Epidermal melanocyte (primary cell): ENCODE data around the gene CELA3A.
"Not testable (repeated sequence)": the region's sequence is repeated elsewhere in the genome, so short reads cannot be mapped to it uniquely, and the experiment has no call there.

Experiments
- DNase-seq: peaks from one replicate; pipeline ENCODE4 v3.0.0; 2011; ENCODE audit warnings: low spot score; ENCODE audit not compliant: insufficient read length

The CELA3A gene

GRCh38 chr1:21981253-21981652, 20.2 kb upstream of the CELA3A start:
- not testable (repeated sequence) for DNase-seq

- DNase-seq = not testable (repeated sequence)
Measured at GRCh38 chr1:21982122-21982521, 19.3 kb upstream of the CELA3A start.

GRCh38 chr1:21983539-21983938, 17.9 kb upstream of the CELA3A start:
- not testable (repeated sequence) for DNase-seq

- not testable (repeated sequence) for DNase-seq
Measured at GRCh38 chr1:21985893-21986292, 15.6 kb upstream of the CELA3A start.

GRCh38 chr1:21986386-21986785, 15.1 kb upstream of the CELA3A start:
- not testable (repeated sequence) for DNase-seq

GRCh38 chr1:21989672-21990393, 11.6 kb upstream of the CELA3A start:
- not testable (repeated sequence) for DNase-seq

GRCh38 chr1:21992186-21992585, 9.3 kb upstream of the CELA3A start:
- not testable (repeated sequence) for DNase-seq

GRCh38 chr1:21994716-21995115, 6.7 kb upstream of the CELA3A start:
- not testable (repeated sequence) for DNase-seq

GRCh38 chr1:21996663-21996970, 4.8 kb upstream of the CELA3A start:
- DNase-seq = not testable (repeated sequence)

GRCh38 chr1:21997891-21998623, 3.4 kb upstream of the CELA3A start:
- DNase-seq = not testable (repeated sequence)

GRCh38 chr1:21998624-21999294, 2.7 kb upstream of the CELA3A start:
- not testable (repeated sequence) for DNase-seq

GRCh38 chr1:21999645-22000044, 1.8 kb upstream of the CELA3A start:
- DNase-seq = not testable (repeated sequence)

- not testable (repeated sequence) for DNase-seq
Measured at GRCh38 chr1:22002461-22002860, 1.0 kb downstream of the CELA3A start.

GRCh38 chr1:22002875-22003274, 1.4 kb downstream of the CELA3A start:
- DNase-seq = not testable (repeated sequence)

GRCh38 chr1:22003959-22004358, 2.5 kb downstream of the CELA3A start:
- not testable (repeated sequence) for DNase-seq

GRCh38 chr1:22005261-22006149, 4.0 kb downstream of the CELA3A start:
- not testable (repeated sequence) for DNase-seq

GRCh38 chr1:22006736-22007135, 5.3 kb downstream of the CELA3A start:
- not testable (repeated sequence) for DNase-seq

- DNase-seq = not testable (repeated sequence)
Measured at GRCh38 chr1:22007262-22007661, 5.8 kb downstream of the CELA3A start.

GRCh38 chr1:22009566-22009965, 8.1 kb downstream of the CELA3A start:
- not testable (repeated sequence) for DNase-seq

- not testable (repeated sequence) for DNase-seq
Measured at GRCh38 chr1:22012752-22013151, 11.3 kb downstream of the CELA3A start.

GRCh38 chr1:22014575-22015206, 13.2 kb downstream of the CELA3A start:
- DNase-seq = not testable (repeated sequence)
